RPMI7951 (cell line): ENCODE measurements around the gene SMG5. TPM values are rescaled to one million over a fixed set of nuclear protein-coding genes. Genes with fewer than 3 reads are reported as not detected.

Experiments
- DNase-seq: peaks from one replicate; pipeline ENCODE4 v3.0.0-alpha.2; 2012; ENCODE audit warnings: low read depth
- total RNA-seq: library from RNA; depleted of rRNA; stranded (reverse); fragments of >200 nt; shearing (Covaris generic); gene quantifications from 2 replicates; pipeline ENCODE4 v1.2.3, GENCODE V29; 2014

Gene SMG5
- total RNA-seq, 1 experiment from 2014 or later, result 48.4 TPM

DNA sequence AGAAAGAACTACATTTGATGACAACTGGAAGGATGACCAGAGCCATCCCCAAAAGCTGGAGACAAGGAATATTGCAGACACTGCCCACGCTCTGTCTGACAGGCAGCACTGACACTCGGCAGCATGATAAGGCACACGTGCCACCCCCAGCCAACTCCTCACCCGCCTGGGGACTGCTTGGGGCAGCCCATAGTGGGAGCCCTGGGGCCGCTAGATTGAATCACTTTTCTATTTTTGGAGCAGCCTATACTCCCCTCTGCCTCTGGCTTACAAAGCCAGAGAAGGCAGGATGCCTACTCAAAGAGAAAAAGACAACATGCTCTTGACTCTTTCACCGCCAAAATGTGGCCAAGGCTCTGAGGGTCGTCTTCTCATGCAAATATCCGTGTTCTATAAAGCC is 1.3 kb downstream of the SMG5 start:
- DNase-seq, result peak; percentile 76

DNA sequence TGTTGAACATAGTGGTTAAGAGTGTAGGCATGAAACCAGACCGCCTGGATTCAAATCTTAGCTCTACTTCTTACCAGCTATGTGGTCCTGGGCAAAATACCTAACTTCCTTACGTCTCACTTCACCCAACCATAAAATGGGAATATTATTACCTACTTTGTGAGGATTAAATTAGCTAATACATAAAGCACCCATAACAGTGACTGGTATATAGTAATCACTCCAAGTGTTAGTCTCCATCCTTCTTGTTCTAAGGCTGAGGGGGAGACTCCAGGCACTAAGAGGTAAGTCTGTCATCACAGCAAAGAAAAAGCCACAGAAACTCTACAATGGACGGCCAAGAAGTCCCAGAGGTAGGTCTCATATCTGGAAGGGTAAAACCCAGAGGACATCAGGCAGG is 2.8 kb downstream of the SMG5 start:
- DNase-seq, result no peak

DNA sequence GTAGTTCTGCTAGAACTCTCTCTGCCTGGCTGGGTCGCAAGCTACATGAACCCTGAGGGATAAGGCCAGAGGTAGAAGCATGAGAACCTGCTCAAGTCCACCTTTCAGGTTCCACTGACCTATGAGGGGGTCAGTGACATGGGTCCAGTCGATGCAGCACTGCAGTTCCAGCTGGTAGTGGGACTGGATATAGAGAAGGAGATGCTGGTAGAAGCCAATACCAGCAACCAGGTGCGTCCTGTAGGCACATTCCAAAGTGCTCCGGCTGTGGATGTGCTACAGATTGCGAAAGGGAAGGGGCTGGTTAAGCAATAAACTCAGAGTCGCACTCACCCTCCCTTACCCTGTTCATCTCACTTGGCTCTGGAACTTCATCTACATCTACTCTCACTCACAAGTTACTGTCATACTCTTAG is 5.7 kb downstream of the SMG5 start:
- DNase-seq, result no peak

DNA sequence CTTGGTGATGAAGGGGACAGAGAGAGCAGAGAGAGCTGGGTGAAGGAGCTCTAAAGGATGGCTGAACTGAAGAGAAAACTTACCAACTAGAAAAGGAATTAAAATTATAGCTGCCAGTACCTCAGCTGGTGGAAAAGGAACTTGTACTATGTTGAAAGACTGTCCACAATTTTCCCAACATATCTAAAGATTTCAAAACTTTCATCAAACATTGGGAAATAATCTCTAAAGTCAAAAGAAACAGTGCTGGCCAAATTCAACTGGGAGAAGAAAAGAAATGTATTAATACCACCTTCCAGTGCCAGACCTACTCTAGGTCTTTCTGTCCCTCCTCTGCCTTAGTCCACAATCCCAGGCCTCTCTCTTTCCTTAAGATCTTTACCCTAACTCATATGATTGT is 6.1 kb downstream of the SMG5 start:
- no peak for DNase-seq

DNA sequence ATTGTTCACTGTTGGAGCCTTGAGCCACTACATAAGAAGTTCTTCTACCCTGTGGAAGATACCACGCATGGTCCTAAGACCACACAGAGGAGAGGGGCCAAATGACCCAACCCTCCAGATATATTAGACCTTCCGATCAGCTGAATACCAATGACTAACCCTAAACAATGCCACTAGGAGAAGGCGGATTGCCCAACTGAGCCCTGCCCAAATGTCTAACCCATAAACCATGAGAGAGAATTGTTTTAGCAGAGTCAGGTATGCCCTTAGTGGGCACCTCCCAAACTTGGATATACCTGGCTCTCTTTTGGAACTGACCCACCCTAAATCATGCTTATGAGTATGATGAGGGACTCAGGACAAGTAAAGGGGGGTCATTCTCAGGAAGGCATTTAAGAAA is 12.3 kb downstream of the SMG5 start:
- no peak for DNase-seq

DNA sequence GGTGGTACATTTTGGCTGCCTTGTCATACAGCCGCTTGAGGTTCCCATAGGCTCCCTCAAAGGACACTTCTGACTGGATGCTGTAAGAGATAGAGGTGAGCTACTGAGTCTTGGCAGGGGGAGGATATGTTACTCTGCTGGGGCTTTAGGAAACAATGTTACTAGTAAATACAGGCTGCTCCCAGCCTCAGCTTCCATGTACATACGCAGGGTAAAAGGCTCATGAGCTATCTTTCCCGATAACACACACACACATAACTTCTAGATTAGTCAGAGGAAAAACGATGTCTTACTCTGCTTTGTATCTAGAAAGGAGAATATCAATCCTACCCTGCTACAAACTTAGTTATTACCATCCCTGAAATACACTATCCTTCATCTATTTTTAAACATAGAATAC is 14.3 kb downstream of the SMG5 start:
- no peak for DNase-seq

DNA sequence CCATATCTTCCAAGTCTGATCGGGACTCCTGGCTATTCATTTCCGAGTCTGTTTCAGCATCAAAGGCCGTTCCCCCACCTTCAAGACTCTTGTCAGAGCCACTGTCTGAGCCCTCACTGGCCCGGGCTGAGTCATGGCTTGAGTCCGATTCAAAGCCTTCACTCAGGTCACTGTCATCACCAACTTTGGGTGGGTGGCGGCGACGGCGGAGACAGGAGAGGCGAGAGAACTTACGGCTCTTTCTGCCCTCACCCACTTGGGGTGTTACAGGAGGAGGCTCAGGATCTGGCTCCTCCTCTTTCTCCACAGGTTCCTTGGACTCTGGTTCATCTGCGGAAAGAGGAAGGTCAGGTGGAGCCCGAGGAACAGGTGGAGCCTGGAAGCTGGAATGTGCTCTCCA is 16.6 kb downstream of the SMG5 start:
- no peak for DNase-seq

DNA sequence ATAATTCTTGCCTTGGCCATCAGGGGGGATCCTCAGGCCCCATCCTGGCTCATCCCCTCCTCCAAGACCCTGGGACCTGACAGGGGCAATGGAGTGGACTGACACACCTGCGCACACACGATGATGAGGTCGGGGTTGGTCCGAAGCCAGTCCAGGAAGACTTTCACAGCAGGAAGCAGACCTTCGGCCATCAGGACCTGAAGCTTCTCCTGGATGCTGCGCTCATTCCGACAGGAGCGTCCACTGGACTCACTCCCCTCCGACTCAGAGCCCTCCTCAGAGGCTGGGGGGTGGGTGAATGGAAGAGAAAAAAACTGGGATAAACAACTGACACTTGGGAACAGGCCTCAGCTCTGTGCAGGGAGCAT is 19.4 kb downstream of the SMG5 start:
- no peak for DNase-seq

DNA sequence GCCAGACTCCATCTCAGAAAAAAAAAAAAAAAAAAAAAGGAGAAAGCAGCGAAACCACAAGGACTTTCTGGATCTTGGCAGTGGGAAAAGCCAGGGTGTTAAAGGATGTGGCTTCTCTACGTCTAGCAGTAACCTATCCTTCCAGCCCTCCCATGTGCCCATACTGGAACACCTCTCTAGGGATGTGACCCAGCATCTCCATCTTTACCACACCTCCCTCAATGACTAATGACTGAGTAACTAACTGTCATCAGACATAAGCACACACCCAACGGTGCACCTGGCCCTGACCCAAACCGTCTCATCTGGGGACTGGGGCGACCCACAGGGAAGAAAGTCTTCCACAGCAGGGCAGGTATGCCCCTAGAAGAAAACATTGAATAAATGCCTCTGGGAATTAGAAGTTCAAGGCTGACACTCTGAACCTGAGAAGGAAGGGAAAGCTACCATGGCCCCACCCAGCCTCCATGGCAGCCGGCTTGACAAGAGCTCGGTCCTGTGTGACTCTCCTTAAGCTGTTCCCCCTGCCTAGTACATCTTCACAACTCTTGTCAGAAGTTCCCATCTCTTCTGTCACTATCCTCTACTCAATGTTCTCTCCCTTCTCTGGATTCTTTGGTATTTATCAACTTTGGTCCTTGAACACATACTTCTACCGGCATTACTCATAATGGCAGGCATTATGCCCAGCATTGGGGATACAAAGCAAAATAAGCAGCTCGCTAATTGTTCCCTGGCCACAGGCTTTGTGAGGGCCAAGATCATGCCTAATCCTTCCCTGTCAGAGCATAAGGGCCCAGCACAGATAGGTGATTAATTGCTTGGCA is 20.0 kb downstream of the SMG5 start:
- DNase-seq, result peak; percentile 90

DNA sequence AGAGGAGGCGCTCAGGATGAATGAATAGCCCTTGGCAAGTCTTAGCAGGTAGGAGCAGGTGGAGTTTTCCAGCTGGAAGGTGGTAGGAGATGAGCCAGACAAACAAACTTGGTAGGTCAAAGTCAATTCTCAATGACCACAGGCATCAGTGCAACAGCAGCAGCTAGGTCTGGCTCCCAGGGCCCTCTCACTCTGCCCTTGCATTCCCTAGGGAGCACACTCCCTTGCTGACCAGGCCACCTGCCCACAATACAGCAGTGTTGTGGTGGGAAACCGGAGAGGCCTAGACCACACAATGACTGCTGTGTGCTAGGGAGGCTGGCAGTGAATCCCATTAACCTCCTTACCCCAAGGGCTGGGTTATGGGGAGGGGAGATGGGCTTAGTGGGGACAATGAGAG is 21.7 kb downstream of the SMG5 start:
- DNase-seq, result no peak

DNA sequence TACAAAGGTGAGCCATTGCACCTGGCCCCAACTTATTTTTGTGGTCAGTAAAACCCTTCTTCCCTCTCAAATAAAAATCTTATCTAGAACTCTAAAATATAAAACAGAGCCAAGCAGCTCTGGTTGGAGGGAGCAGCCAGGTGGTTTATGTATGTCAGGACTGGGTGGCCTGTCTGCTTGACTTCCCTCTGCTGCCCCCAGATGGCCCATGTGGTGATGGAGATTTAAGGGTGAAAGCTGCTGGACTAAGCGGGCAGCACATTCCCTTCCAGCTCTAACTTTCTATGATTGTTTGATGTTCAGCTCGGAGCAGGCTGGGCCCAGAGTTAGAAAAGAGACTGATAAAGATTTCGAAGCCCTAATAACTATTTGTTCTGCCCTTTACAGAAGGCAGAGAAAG is 22.8 kb downstream of the SMG5 start:
- DNase-seq, result no peak

DNA sequence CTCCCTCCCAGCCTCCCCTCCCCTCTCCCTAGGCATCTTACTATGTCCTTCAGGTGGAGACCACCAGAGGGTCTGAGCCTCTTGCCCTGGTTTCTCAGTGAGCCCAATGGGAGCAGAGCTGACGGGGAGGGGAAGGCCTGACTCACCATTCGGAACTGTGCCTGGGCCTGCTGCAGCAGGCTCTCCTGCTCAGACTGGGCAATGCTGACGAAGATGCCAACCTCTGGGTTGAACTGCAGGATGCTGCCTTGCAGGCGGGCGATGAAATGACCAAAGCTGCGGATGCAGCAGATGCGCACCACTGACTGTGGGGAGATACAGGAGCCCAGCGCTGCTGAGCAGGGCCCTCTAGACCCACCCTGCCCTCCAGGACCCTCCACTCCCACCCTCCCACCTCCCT is 23.8 kb downstream of the SMG5 start:
- no peak for DNase-seq

DNA sequence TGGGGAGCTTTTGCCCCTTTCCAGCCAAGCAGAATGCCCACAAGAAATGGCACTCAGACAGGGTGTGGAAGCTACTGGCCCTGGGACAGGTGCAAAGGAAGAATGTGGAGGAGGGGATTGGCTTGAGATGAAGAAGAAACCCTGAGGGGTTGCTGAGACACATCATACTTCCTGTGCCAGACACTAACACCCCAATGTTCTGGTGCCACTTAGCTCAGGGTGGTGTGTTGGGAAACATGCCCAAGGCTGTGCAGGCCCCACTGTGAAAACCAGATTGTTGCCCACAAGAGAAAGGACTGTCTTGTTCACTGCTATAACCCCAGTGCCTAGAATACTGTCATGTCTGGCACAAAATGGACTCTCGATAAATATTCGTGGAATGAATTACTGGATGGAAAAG is 24.9 kb downstream of the SMG5 start:
- no peak for DNase-seq

DNA sequence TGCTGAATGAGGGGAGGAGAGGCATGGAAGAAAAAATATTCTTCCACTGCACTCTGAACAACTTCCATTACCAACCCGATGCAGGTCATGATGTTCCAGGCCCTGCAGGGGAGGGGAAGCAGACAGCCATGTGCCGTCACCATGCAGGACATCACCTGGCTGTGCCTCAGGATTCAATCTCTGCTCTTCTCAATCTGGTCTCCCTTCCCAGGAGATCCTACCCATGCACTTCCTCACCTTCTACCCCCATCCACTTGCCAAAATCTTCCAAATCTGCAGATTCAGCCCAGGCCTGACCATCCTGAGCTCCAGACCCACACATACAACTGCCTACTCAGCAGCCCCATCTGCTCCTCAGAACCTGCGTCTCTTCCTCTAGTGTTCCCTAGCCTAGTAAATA is 29.0 kb downstream of the SMG5 start:
- no peak for DNase-seq

DNA sequence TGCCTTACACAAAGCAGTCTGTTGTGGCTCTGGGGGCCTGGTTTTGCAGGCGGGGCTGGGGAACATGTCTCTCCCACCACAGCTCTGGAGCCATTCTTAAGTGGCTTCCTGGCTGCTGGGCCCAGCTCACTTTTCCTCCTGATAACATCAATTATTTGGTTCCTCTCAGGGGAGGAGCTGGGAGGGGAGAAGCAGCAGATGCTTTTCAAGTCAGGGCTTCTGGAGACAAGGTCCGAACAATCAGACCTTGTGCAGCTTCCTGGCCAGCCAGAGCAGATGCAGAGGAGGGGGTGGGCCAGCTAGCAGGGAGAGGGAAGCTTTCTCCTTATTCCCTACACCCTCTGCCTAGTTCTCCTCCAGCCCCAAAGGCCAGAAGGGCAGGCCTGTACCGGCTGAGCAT is 31.1 kb downstream of the SMG5 start:
- DNase-seq, result no peak

DNA sequence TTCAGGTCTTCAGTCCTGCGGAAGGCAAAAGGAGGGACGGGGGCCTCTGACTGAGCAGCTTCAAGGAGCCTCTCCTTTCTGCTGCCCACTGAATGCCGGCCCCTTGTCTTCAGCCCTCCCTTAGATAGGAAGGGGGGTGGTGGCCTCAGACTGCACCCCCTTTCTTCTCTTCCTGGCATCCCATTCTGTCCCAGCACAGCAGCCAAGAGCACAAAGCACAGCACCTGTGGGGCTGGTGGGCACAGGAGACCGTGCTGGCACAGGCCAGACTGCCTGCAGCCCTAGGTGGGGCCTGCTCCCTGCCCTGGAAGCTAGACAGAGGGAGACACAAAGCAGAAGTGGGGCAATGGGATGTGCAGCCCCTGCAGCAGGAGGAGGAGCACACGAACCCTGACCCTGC is 33.0 kb downstream of the SMG5 start:
- no peak for DNase-seq

DNA sequence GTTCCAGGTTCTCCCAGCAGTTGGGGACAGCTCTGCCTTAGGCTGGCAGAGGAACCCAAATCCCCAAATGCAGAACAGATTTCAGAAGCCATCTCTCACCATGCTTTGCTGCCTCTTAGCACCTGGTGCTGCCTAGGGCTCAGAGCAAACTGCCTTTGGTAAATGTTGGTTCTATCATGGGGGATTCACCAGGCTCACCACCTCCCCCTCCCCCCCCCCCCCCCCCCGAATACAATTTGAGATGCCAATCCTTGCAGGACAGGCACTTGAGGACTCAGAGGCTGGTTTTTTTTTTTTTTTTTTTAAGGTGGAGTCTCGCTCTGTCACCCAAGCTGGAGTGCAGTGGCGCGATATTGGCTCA is 34.3 kb downstream of the SMG5 start:
- DNase-seq, result no peak

DNA sequence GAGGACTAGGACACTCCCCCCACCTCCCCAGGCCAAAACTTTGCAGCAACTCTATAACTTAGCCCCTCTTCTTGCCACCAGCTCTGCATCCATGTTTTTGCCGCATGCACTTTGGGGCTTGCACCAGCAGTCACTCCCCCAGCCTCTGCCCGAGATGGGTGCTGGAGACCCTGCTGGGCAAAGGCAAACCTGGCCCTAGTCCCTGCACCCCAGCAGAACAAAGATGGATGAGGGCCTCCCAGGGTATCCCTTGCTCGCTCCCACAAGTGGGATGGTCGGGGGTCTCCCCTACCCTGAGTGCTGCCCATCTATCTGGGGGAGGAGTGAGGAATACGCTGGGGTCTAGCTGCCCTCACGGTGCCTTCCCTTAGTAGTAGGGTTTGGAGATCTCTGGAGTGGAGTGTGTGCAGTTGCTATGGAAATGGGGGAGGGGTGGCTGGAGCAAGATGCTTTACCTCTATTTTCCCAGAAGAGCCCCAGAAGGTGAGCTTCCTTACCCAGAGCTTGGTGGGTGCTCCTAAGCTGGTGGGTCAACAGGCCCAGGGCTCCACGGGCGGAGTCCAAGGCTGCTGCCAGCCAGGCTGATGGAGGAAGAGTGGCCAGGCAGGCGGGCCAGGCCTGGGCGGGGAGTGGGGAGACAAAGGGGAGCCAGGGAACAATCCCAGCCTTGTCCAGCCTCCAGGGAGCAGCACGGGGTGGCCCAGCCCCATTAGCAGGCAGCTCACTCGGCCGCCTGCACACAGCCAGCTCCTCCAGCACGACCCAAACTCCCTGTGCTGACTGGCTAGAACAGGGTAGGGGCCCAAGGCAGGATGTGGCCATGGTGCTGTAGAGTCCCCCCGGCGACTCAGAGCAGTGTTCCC is 34.9 kb downstream of the SMG5 start, which contains the start of gene PAQR6:
TSS of gene PAQR6 (minus strand) at position 597 of the 863 bp plus-strand sequence. CDS start 1,325 bp downstream, outside the sequence.
- no peak for DNase-seq

DNA sequence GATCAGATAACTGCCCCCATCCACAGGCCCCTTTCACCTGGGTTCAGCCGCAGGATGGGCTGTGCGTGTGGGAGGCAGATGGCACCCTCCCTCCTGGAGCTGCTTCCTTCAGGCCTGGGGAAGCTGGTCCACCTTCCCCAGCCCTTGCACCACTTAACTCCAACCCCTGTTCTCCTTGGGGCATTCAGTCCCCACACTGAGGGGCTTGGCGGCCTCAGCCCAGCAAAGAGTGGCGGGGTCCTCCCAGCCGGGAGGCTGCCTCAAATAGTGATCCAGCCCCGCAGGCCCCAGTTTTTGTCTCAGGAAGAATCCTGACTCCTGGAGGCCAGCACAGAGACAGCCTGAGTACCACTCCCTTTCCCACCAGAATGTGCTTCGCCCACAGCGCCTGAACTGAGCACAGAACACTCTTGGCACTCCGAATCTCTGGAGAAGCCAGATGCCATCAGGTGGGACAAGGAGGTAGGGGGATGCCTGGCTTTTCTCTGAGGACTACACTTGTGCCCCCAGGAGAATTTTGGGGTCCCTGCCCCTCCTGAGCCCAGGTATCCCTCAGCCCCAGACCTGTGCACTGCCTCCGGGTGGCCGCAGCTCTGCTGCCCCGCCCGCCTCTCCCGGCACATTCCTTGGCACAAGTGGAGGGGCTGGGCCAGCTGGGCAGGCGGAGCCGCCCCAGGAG is 35.7 kb downstream of the SMG5 start:
- no peak for DNase-seq

DNA sequence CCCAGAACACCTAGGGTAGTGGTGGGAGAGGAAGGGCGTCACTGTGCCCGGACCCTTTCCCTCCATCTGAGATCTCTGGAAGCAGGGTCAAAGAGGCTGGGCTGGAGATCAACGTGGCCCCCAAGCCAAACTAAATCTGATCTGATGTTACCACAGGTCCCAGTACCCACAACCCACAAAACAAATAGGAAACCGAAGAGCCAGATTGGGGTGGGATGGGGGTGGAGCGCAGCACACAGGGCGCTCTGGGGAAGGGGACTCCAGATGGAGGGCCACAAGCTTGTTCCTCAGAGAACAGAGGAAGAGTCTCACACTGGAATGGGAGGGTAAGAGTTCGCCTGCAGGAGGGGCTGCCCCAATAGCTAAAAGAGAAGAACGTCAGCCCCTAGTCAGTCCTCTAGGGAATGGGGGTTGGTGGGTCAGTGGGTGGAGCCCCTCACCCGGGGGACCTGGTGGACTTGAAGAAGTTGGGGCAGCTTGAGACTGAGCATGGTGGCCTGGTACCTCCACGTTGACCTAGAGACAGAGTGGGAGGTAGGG is 36.3 kb downstream of the SMG5 start:
- no peak for DNase-seq

DNA sequence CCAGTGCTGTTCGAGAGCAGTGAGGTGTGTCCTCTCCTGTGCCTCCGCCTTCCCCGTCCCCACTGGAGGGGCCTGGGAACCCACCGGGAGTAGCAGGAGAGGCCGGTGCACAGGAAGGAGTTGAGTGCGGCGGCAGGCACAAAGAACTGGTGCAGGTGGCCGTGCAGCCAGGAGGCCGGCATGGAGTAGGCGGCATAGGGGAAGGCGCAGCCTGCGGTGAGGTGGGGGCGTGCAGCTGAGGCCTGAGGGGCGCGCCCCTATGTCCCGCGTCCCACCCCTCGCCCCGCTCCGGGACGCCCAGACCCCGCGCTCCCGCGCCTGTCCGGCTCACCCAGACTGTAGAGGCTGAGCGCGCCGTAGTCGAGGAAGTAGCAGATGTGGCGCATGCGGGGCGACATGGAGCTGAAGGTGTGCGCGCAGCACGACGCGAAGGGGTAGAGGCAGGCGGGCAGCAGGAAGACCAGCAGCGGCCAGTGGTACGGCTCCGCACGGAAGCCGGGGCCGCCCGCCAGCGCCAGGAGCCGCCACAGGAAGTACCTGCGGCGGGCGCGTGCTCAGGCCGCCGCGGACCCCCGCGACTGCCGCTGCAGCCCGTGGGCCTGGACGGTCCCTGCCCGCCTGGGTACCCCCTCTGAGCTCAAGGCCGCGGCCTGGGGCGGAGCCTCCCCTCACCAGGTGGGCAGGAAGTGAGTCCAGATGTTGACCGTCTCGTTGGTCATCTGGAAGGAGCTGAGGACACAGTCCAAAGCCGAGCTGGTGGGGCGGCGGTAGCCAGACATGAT is 37.0 kb downstream of the SMG5 start:
- peak; percentile 37 for DNase-seq

DNA sequence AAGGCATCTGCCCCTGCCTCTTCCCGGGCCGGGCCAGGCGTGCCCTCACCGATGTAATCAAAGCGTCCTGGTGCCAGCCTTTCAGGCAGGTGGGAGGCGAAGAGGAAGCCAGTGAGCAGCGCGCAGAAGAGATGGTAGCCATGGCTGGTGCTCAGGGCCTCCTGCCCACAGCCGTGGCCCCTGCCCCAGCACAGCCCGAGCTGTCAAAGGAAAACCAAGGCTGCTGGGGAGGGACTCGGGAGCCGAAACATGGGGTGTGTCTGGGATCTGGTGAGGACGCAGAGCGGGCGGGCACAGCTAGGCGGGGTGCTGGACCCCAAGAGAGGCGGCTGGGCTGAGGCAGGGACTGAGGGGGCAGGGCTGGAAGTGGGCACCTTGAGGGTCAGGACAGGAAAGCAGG is 37.9 kb downstream of the SMG5 start:
- no peak for DNase-seq
